Measurements from ENCODE around the gene SULF2.

- TF ChIP-seq, protein P1, sequence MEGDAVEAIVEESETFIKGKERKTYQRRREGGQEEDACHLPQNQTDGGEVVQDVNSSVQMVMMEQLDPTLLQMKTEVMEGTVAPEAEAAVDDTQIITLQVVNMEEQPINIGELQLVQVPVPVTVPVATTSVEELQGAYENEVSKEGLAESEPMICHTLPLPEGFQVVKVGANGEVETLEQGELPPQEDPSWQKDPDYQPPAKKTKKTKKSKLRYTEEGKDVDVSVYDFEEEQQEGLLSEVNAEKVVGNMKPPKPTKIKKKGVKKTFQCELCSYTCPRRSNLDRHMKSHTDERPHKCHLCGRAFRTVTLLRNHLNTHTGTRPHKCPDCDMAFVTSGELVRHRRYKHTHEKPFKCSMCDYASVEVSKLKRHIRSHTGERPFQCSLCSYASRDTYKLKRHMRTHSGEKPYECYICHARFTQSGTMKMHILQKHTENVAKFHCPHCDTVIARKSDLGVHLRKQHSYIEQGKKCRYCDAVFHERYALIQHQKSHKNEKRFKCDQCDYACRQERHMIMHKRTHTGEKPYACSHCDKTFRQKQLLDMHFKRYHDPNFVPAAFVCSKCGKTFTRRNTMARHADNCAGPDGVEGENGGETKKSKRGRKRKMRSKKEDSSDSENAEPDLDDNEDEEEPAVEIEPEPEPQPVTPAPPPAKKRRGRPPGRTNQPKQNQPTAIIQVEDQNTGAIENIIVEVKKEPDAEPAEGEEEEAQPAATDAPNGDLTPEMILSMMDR (IDR thresholded peaks at IDR 0.05): no peak
- no peak for TF ChIP-seq POLR2A (IDR thresholded peaks at IDR 0.05)
These were observed 49.6 kb downstream of the SULF2 start for GRCh38 chr20:47735412-47736400.
